Activated CD4-positive, alpha-beta T cell treated with anti-CD3 and anti-CD28 coated beads, Interleukin-2, amount 50 U/mL, for 4 hours (primary cell): ENCODE measurements around the gene LAMC3.
"Not testable (repeated sequence)": the region's sequence is repeated elsewhere in the genome, so short reads cannot be mapped to it uniquely, and the experiment has no call there.

Experiments
- DNase-seq, 2 experiments: peaks; one replicate each; pipeline ENCODE4 v3.0.0-alpha.2; 2020

Gene LAMC3

DNA sequence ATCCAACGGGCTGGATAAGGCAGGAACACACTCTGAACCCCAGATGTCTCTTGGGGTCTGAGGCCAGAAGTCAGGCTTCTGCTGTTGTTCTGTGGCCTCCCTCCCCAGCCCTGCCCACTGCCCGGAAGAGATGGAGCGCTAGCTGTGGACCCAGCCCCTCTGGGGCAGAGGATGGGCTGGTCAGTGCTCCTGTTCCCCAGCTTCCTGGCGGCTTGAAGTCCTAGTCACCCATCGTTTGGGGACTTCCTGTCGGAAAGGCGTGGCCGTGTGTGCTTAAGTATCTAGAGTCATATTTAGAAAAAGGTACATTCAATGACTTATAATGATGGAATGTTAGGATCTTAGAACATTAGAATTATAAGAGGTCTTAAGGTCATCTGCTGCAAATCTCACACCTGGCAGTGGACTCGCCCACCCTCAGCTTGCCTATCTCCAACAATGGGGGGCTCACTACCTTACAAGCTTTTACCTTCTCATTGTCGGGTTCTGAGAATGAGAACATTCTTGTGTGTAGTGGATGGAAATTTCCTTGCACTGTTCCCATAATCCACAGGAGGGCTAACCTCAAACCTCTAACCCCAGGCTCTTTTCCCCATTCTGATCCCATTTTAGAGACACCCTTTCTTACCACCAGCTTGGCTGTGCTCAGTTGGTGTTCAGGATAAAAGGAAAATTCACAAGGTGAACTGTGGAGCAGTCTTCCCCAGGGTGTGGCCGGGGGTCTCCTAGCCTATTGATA is 74.0 kb downstream of the LAMC3 start:
- DNase-seq = no peak

DNA sequence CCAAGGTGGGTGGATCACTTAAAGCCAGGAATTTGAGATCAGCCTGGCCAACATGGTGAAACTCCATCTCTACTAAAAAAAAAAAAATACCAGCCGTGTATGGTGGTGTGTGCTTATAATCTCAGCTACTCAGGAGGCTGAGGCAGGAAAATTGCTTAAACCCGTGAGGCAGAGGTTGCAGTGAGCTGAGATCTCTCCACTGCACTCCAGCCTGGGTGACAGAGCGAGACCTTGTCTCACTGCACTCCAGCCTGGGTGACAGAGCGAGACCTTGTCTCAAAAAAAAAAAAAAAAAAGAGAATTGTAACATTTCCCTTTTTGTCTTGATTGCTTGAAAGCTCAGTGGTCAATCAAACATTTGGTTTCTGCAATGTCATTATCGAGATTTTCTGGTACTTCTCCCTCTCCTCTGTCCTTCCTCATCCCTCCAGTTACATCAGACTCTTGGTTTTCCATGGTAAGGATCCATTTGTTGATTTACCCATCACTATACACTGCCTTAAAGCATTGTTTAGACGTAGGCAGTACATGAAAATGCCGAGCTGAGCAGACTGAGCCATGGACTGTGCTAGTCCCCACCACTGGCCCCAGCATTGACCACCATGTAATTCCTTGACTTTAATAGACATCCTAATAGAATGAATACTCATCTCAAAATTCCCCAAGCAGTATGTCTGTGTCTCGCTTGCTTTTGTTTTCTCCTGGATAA is 75.8 kb downstream of the LAMC3 start:
- DNase-seq = no peak

DNA sequence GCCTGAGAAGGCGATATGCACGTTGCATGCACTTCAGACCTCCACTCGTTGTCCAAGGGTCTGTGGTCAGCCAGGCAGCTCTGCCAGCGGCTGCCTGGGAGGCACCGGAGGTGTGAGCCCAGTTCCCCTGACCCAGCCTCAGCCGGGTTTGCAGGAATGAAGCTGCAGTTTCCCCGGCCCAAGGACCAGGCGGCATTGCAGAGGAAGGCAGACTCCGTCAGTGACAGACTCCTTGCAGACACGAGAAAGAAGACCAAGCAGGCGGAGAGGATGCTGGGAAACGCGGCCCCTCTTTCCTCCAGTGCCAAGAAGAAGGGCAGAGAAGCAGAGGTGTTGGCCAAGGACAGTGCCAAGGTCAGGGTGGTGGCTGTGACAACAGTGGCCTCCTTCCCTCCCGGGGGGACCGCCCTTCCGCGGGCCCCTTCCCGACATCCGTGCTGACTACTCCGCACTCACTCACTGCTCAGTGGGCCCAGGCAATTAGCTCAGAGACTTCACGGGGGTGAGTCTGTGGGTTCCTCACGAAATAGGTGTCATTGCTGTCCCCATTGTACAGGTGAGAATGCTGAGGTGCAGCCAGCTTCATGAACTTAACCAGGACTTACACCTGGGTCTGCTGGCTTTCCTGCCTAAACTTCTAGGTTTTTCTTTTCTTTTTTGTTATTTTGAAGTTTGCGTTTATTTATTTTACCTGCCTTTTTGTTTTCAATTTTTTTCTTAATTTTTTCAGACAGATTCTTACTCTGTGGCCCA is 76.6 kb downstream of the LAMC3 start:
- DNase-seq = no peak

DNA sequence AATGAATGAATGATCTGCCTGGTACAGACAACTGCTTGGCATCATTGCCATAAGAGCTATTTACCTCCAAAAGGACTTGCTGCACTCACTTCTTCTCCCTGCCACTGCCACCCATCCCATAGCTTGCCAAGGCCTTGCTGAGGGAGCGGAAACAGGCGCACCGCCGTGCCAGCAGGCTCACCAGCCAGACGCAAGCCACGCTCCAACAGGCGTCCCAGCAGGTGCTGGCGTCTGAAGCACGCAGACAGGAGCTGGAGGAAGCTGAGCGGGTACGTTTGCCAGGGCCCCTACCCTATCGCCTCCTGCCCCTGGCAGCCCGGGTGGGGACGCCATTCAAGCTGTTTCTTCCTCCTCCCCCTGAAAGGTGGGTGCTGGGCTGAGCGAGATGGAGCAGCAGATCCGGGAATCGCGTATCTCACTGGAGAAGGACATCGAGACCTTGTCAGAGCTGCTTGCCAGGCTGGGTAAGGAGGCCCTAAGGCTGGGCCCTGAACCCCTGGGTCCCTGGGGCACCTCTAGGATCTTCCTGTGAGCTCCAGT is 78.5 kb downstream of the LAMC3 start:
- no peak for DNase-seq

DNA sequence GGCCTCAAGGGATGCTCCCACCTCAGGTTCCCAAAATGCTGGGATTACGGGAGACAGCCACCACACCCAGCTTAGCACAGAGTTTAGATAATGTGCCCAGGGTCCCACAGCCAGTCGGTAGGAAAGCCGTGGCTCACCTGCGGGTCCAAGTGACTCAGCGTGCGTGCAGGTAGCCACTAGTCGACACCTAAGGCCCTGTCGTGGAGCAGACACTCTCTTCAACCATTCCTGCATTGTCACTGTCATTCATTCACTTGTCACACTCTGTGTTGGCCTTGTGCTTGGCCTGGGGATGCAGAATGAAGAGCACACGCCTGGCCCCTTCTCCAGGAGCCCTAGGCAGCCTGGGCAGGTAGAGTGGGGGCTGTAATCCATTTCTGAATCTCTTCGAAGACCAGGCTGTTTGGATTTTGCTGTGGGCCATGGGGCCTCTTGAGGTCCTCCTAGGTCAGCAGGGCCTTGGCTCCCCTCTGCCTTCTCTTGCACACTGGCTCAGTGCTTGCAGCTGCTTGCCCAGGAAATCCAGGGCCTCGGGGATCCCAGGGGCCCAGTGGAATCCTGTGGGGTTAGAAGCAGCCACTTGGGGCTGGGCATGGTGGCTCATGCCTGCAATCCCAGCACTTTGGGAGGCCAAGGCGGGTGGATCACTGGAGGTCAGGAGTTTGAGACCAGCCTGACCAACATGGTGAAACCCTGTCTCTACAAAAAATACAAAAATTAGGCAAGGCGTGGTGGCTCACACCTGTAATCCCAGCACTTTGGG is 81.2 kb downstream of the LAMC3 start:
- DNase-seq = no peak

DNA sequence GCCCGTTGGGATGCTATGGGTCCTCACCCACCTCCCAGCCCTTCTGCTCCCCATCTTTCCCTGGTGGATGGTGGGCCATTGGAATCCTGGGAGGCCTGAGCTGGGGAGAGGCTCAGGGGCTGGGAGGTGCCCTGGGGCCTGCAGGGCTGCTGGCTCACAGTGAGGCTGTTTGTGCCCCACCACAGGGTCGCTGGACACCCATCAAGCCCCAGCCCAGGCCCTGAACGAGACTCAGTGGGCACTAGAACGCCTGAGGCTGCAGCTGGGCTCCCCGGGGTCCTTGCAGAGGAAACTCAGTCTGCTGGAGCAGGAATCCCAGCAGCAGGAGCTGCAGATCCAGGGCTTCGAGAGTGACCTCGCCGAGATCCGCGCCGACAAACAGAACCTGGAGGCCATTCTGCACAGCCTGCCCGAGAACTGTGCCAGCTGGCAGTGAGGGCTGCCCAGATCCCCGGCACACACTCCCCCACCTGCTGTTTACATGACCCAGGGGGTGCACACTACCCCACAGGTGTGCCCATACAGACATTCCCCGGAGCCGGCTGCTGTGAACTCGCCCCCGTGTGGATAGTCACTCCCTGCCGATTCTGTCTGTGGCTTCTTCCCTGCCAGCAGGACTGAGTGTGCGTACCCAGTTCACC is 82.5 kb downstream of the LAMC3 start:
- DNase-seq = no peak

DNA sequence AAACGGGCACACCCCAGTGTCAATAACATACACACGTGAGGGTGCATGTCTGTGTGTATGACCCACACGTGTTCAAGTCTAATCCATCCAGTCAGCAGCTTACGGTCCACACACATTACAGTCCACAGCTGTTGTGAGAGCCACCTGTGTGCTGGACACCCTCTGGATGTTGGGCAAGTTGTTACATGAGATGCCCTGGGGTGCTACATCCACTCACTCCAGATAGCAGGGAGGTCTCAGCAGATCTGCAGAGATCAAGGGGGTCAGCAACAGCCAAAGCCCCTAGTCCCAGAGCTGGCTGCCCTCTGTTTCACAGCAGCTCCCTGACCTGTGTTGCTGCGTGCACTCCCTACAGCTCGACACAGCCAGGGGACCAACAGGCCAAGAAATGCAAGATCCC is 83.1 kb downstream of the LAMC3 start:
- DNase-seq = no peak

DNA sequence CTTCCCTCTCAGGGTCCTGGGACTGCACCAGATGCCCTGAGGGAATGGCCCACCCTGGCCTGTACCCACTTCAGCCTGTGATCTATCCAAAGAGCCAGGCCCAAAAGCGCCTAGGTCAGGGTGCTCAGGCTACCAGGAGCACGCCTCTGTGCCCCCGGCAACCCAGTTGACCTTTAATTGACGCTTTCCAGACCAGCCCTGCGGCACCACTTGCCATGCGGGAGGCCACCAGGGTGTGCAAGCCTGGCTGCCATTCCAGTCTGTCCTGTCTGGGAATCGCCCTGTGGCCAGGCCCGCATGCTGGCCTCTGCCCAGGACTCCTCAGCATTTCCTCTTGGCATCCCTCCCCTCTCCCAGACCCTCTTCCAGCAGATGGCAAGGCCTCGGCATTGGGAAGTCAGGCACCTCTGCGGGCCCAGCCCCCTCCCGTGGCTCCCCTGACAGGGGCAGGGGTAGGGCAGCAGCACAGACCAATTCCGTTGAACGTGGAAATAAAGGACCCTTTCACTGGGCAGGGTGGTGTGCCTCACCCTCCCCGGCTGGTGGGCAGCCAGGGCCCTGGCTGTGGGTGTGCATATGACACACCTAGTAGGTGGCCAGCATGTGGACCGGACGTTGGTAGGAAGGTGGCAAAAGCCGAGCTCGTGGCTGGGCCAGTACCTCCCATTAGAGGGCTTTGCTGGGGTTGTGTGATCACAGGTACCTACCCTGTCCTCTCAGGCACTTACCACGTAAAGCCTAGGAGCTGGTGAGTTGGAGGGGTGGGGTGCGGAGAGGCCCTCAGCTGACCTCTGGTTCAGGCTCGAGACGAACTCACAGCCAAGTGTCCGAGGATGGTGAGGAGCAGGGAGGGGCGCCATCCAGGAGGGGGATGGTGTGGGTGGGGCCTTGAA is 83.8 kb downstream of the LAMC3 start:
- DNase-seq = no peak

DNA sequence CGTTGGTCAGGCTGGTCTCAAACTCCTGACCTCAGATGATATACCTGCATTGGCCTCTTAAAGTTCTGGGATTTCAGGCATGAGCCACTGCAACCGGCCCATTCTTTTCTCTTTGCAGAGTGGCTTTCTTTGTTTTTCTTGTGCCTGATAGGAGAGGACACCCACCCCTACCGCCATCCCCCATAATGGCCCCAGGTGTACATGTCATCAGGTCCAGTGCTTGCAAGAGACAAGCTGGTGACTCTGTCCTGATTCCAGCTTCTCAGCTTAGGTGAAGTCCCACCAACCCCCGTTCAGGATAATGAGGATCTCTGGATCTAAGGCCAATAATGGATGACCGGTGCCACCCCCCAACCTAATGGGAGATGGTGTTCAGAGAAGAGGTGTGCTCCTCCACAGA is 85.0 kb downstream of the LAMC3 start:
- no peak for DNase-seq

DNA sequence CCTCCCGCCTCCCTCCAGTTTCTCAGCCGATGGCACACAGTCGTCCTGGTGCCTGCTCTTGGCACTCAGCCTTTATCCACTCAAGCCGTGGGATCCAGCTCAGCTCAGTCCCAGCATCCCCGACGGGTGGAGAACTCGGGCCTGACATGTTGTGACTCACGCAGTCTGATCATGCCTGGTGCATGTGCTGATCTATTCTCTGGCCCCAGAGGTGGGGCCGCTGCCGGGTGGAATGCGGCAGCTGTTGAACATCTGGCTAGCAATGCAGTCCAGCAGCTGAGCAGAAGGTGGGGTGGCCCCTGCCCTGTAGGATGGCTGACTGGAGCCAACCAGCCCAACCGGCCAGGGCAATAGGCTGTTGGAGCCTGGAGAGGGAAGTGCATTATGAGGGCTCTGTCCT is 85.6 kb downstream of the LAMC3 start:
- no peak for DNase-seq

DNA sequence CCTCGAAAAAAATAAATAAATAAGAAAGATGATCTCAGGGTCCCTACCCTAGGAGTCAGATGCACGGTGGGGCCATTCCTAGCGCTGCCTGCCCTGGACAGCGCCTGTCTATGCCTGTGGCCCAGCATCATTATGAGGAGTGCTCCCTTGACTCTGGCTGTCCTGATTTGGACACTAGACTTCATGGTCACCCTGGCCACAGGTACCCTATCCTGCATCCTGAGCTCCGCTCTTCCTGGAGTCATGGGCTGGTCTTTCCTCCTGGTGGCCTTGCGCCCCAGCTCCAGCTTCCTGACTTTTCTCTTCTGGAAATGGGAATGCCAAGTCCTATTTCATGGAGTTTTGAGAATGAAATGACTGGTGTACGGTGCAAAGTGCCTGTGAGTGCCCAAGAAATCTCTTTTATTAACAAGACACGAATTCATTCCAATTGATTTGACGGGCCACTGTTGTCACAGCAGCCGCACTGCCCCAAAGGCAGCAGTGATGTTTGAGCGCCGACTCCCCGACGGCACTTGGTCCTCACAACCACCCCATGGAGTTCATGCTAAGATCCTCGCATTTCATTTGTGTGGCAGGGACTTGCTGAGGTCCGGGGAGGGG is 86.8 kb downstream of the LAMC3 start:
- DNase-seq = no peak

DNA sequence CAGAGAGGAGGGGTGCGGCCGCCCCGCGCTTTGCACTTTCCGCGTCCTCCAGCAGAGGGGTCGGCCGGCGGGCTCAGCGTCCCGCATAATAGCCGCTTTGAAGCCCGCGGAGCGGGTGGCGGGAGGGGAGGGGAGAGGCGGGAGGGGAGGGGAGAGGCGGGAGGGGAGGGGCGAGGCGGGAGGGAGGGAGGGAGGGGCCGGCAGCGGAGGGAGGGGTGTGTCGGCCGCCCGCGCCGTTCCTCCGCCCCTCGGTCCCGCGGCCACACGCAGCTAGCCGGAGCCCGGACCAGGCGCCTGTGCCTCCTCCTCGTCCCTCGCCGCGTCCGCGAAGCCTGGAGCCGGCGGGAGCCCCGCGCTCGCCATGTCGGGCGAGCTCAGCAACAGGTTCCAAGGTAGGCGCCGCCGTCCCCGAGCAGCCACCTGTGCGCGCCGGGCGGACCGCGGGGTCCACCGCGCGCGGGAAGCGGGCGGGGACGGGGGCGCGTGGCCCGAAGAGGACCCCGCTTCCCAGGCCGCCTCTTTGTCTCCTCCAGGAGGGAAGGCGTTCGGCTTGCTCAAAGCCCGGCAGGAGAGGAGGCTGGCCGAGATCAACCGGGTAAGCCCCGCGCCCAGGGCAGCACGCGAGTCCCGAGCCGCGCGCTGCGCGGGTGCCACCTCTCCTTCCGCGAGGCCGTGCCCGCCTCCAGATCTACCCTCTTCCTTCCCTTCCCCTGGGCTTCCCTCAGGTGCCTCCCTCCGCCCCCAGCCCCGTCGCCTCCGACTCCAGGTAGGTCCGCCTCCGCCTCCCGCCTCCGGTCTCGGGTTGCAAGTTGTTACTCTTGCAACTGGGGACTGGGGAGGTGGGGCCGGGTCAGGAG is 87.5 kb downstream of the LAMC3 start, which contains the start of gene AIF1L:
TSS of gene AIF1L (plus strand) at position 263 of the 857 bp plus-strand sequence. CDS start at position 362, 99 bp downstream.
- DNase-seq = peak; percentile 14 to 31

DNA sequence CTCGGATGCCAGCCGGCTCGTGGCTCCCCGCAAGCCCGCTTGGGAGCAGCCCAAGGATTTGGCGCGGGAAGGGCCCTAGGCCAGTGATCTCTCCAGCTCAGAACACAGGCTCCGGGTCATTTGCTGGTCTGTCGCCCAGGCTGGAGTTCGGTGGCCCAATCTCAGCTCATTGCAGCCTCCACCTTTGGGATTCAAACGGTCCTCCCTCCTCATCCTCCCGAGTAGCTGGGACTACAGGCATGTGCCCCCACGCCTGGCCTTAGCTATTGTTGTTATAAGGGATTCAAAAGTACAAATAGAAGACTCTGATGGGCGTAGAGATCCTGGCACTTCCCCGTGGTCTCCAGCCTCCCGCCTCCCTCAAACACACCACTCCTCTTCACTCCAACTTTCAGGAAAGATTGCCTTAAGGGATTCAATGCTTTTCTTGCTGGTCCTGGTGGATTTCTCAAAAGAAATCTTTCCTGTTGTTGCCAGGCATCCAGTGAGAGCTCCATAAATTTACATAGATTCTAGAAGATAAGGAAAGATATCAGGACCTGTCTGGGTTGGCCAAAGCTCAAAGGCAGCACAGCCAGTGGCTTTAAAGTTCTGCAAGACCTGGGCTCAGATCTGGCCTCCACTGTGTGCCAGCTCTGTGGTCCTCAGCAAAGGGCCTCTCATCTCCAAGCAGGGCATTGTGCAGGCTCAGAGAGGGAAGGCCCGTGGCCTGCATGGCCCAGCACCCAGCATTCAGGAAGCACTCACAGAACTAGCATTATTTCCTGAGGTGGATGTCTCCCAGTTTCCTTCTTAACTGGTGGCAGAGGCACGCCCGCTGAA is 88.4 kb downstream of the LAMC3 start:
- no peak for DNase-seq

DNA sequence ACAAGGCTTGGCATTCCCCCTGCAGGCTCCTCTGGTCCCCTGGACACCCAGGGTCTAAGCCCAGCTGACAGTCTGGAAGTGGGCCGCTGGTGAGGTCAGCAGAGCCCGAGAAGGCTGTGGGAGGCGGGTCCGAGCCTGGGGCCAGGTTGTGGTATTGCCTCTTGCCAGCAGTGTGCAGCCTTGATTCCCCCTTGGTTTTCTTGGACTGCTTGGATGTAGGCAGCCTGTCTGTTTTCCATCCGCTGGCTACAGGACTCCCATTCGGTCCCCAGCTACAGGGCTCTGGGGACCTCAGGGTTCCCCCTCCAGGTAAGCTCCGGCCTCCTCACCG is 88.9 kb downstream of the LAMC3 start:
- no peak for DNase-seq

DNA sequence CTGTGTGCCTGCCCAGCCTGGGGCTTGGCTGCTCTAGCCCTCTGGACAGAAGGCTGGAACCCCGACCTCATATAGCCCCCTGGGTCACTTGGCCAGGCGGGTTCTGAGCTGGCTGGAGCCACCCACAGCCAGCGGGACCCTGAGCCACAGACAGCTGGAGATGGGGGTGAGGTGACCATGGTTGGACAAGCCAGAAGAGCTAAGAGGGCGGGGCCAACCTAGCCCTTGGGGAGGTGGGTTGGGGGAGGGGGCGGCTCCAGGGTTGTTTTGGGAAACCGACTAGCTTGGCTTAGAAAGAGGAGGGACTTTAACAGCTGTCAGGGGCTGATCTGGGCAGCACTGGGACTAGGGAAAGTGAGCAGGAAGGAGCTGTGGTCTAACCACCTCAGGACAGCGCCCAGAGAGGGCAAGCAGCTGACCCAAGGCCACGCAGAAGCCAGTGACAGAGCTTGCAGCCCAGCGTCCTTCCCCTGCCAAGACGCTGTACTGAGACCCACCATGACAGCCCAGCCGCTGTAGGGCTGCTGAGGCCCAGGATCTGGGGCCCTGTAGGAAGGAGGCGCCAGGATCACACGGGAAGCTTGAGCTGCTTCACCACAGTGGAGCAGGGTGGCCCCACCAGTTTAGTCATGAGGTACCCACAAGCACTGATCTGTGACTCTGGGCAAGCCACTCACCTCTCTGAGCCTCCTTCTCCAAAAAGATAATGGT is 89.6 kb downstream of the LAMC3 start:
- DNase-seq = no peak

DNA sequence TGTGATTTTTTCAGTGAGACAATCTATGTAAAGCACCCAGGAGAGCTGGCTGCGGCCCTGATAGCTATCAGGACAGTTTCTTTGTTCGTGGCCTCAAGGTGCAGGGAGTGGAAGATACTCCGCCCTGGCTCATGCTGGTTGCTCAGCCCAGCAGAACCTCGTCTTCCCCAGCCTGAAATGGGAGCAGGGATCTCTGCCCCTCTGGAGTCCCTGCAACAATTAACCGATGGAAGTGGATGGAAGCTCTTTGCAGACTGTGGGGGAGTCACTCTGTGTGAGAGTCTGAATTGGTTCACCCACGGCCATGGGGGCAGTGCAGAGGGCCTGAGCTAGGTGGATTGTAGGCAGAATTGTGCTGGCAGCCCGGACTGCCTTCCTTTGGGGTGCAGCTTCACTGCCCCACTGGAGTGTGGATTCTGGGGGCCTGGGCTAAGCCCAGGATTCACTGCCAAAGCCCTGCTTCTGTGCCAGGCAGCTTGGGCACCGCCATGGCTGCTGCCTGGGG is 90.2 kb downstream of the LAMC3 start:
- no peak for DNase-seq

DNA sequence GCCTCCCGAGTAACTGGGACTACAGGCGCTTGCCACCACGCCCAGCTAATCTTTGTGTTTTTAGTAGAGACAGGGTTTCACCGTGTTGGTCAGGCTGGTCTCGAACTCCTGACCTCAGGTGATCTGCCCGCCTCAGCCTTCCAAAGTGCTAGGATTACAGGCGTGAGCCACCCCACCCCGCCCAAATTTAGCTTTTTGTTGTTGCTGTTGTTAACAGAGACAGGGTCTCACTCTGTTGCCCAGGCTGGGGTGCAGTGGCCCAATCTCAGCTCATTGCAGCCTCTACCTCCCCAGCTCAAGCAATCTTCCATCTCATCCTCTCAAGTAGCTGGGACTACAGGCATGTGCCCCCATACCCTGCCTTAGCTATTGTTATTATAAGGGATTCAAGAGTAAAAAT is 90.9 kb downstream of the LAMC3 start:
- DNase-seq = not testable (repeated sequence)

DNA sequence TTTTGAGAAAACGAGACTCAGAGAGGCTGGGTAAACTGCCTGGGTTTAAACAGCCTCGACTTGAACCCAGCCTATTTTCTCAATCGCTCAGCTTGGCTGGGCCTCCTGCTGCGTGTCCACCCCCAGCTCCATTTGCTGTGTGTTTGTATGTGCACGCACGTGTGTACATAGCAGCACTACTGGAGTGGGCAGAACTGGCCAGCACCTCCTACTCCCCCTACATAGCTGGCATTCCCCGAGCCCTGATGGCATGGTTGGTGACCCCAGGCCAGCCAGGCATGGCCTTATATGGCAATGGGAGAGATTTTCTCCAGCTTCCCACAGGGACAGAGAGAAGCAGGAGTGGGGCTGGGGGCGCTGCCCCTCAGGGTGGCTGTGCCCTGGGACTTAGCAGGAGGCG is 91.5 kb downstream of the LAMC3 start:
- no peak for DNase-seq
